H1 (cell line): ENCODE data around the gene USP17L30. TPM values are rescaled to one million over a fixed set of nuclear protein-coding genes. Genes with fewer than 3 reads are reported as not detected.
"Not testable (repeated sequence)": the region's sequence is repeated elsewhere in the genome, so short reads cannot be mapped to it uniquely, and the experiment has no call there.

Experiments used
- CTCF ChIA-PET: fragments of 300-600 bp; sonication (Branson Sonifier 250); formaldehyde crosslinking; loops from one replicate; lab custom pipeline; 2021; ENCODE audit not compliant: partially characterized antibody; lab: Charles Lee
- POLR2A ChIA-PET: fragments of 300-600 bp; sonication (Branson Sonifier 250); formaldehyde crosslinking; loops from one replicate; lab custom pipeline; 2021; ENCODE audit warnings: inconsistent platforms; ENCODE audit not compliant: partially characterized antibody; lab: Charles Lee
- DNase-seq, 2 experiments: peaks; one replicate each; pipeline versions ENCODE4 v3.0.0 to v3.0.0-alpha.2; 2010 to 2022; ENCODE audit warnings: low spot score in 2 of 2, low read depth in 1 of 2, mixed read lengths in 1 of 2
- FAIRE-seq: peaks from 2 replicates; lab custom pipeline; 2011; peaks lifted over from hg19 to GRCh38; lab: Jason Lieb, UNC
- H2AFZ ChIP-seq: 2 replicates; pipeline ENCODE4 v1.8.1; 2012; ENCODE audit warnings: low read length, inconsistent platforms
- H2AK5ac ChIP-seq: 2 replicates; pipeline ENCODE4 v1.6.1; 2013; ENCODE audit warnings: low read depth, low read length
- H2BK120ac ChIP-seq: replicated peaks from 2 replicates; pipeline ENCODE3; 2013; ENCODE audit warnings: low read depth, low read length, inconsistent platforms
- H2BK12ac ChIP-seq: 2 replicates; pipeline ENCODE4 v1.6.1; 2013; ENCODE audit warnings: low read depth, low read length
- H2BK15ac ChIP-seq: 2 replicates; pipeline ENCODE4 v1.6.1; 2013; ENCODE audit warnings: low read length
- H2BK20ac ChIP-seq: 2 replicates; pipeline ENCODE4 v1.6.1; 2013; ENCODE audit warnings: low read length
- H2BK5ac ChIP-seq: 2 replicates; pipeline ENCODE4 v1.6.1; 2013; ENCODE audit warnings: low read depth, low read length
- H3K14ac ChIP-seq: 2 replicates; pipeline ENCODE4 v1.6.1; 2013; ENCODE audit warnings: inconsistent platforms; ENCODE audit not compliant: insufficient read length
- H3K18ac ChIP-seq: 2 replicates; pipeline ENCODE4 v1.6.1; 2013; ENCODE audit warnings: low read length; ENCODE audit errors: extremely low read depth
- H3K23ac ChIP-seq: 2 replicates; pipeline ENCODE4 v1.6.1; 2013; ENCODE audit warnings: inconsistent platforms; ENCODE audit not compliant: insufficient read length
- H3K23me2 ChIP-seq: 2 replicates; pipeline ENCODE4 v1.6.1; 2013; ENCODE audit warnings: low read depth, low read length
- H3K27ac ChIP-seq: 2 replicates; pipeline ENCODE4 v1.6.1; 2011; ENCODE audit warnings: low read depth, low read length, inconsistent platforms
- H3K27me3 ChIP-seq, 4 experiments: replicated peaks in 1 of 4; 1 replicate in 1 of 4; 2 replicates in 3 of 4; pipeline versions ENCODE4 v1.6.1 to v1.8.1; 2011 to 2013; ENCODE audit warnings: low read length in 3 of 4, mild to moderate bottlenecking in 3 of 4, inconsistent platforms in 2 of 4, mixed read lengths in 2 of 4, moderate library complexity in 1 of 4; ENCODE audit not compliant: control insufficient read depth in 3 of 4, insufficient read depth in 3 of 4; ENCODE audit errors: extremely low read depth in 1 of 4
- H3K36me3 ChIP-seq, 4 experiments: 2 replicates each; pipeline versions ENCODE4 v1.6.1 to v1.8.1; 2011 to 2013; ENCODE audit warnings: mild to moderate bottlenecking in 4 of 4, low read length in 3 of 4, moderate library complexity in 2 of 4, control low read depth in 1 of 4, inconsistent platforms in 1 of 4; ENCODE audit not compliant: insufficient read depth in 4 of 4, control insufficient read depth in 2 of 4
- H3K4ac ChIP-seq: replicated peaks from 2 replicates; pipeline ENCODE3; 2013; ENCODE audit warnings: low read length, low read depth, mixed read lengths, inconsistent platforms; ENCODE audit not compliant: insufficient read length
- H3K4me1 ChIP-seq, 4 experiments: replicated peaks in 1 of 4; 1 replicate in 1 of 4; 2 replicates in 3 of 4; pipeline versions ENCODE4 v1.6.1 to v1.8.1; 2011 to 2013; ENCODE audit warnings: low read length in 3 of 4, inconsistent platforms in 2 of 4, mixed read lengths in 1 of 4; ENCODE audit not compliant: insufficient read depth in 4 of 4, control insufficient read depth in 3 of 4
- H3K4me2 ChIP-seq, 2 experiments: 2 replicates each; pipeline versions ENCODE4 v1.6.1 to v1.8.1; 2011 to 2013; ENCODE audit warnings: low read depth in 2 of 2, low read length in 2 of 2, control low read depth in 1 of 2, inconsistent platforms in 1 of 2, mild to moderate bottlenecking in 1 of 2; ENCODE audit not compliant: insufficient read depth in 1 of 2
- H3K4me3 ChIP-seq, 4 experiments: fragments of 200-600, 300-600 bp in 1 of 4; sonication (generic), shearing (Covaris generic), sonication (Bioruptor Twin) in 1 of 4; 2 replicates each; pipeline versions ENCODE4 v1.5.1 to v1.8.1; 2011 to 2016; ENCODE audit warnings: low read length in 4 of 4, low read depth in 3 of 4, control low read depth in 2 of 4, inconsistent platforms in 2 of 4, mild to moderate bottlenecking in 2 of 4, mixed read lengths in 1 of 4, moderate library complexity in 1 of 4; ENCODE audit not compliant: insufficient read depth in 2 of 4; ENCODE audit errors: extremely low read depth in 1 of 4
- H3K56ac ChIP-seq: replicated peaks from 2 replicates; pipeline ENCODE3; 2013; ENCODE audit warnings: low read depth, mild to moderate bottlenecking, mixed read lengths, low read length, inconsistent platforms; ENCODE audit not compliant: insufficient read length
- H3K79me1 ChIP-seq: 2 replicates; pipeline ENCODE4 v1.6.1; 2013; ENCODE audit warnings: low read depth, low read length, control low read depth
- H3K79me2 ChIP-seq, 2 experiments: 2 replicates each; pipeline versions ENCODE4 v1.6.1 to v1.8.1; 2012 to 2013; ENCODE audit warnings: low read length in 2 of 2, mild to moderate bottlenecking in 2 of 2, inconsistent platforms in 1 of 2; ENCODE audit not compliant: insufficient read depth in 2 of 2, control insufficient read depth in 1 of 2
- H3K9ac ChIP-seq, 4 experiments: replicated peaks in 1 of 4; 1 replicate in 1 of 4; 2 replicates in 3 of 4; pipeline versions ENCODE4 v1.6.1 to v1.8.1; 2011 to 2013; ENCODE audit warnings: low read depth in 3 of 4, low read length in 3 of 4, control low read depth in 2 of 4, mild to moderate bottlenecking in 2 of 4, moderate library complexity in 2 of 4, inconsistent platforms in 1 of 4; ENCODE audit errors: extremely low read depth in 1 of 4
- H3K9me3 ChIP-seq, 2 experiments: 2 replicates each; pipeline versions ENCODE4 v1.6.1 to v1.8.1; 2012 to 2013; ENCODE audit warnings: mild to moderate bottlenecking in 2 of 2, moderate library complexity in 2 of 2, control low read depth in 1 of 2, inconsistent platforms in 1 of 2, low read depth in 1 of 2, low read length in 1 of 2, mixed read lengths in 1 of 2; ENCODE audit not compliant: insufficient read depth in 2 of 2
- H4K20me1 ChIP-seq, 2 experiments: replicated peaks in 1 of 2; 2 replicates each; pipeline versions ENCODE3 to v1.8.1; 2011 to 2013; ENCODE audit warnings: inconsistent platforms in 2 of 2, low read length in 2 of 2, mild to moderate bottlenecking in 1 of 2; ENCODE audit not compliant: insufficient read depth in 2 of 2, control insufficient read depth in 1 of 2
- H4K5ac ChIP-seq: 2 replicates; pipeline ENCODE4 v1.6.1; 2013; ENCODE audit warnings: low read length, low read depth, mixed read lengths, inconsistent platforms; ENCODE audit not compliant: insufficient read length
- H4K8ac ChIP-seq: 2 replicates; pipeline ENCODE4 v1.8.0; 2013; ENCODE audit warnings: mild to moderate bottlenecking, moderate library complexity, low read length, inconsistent platforms; ENCODE audit not compliant: insufficient read depth; ENCODE audit errors: extremely low read depth
- H4K91ac ChIP-seq: replicated peaks from 2 replicates; pipeline ENCODE3; 2013; ENCODE audit warnings: low read length, mixed read lengths, inconsistent platforms; ENCODE audit not compliant: insufficient read length
- WGBS, 2 experiments: shearing (Covaris generic) in 1 of 2; methylation state at CpG; one replicate each; pipeline versions ENCODE4 v1.1.6 to v1.1.7; 2013 to 2015; ENCODE audit warnings: low lambda C conversion rate in 2 of 2, mixed read lengths in 2 of 2, inconsistent platforms in 1 of 2, low coverage in 1 of 2, missing lambda C conversion rate in 1 of 2; ENCODE audit not compliant: insufficient replicate concordance in 2 of 2, insufficient coverage in 1 of 2, insufficient read length in 1 of 2; ENCODE audit errors: extremely low coverage in 1 of 2, missing lambda C conversion rate in 1 of 2; 5-methylcytosine and 5-hydroxymethylcytosine counted together
- long read RNA-seq, 2 experiments: library from RNA in 1 of 2; library from capped mRNA in 1 of 2; stranded (forward); transcript quantifications; one replicate each; pipeline ENCODE4 v2.0.0, GENCODE V29; 2021; ENCODE audit warnings: inconsistent platforms in 1 of 2
- polyA minus RNA-seq, 3 experiments: library from RNA; depleted of rRNA, polyadenylated mRNA; stranded (reverse); fragments of >200 nt; gene quantifications; 1 replicate in 2 of 3; 2 replicates in 1 of 3; pipeline ENCODE4 v1.2.3, GENCODE V29; 2011
- polyA plus RNA-seq, 7 experiments: library from polyadenylated mRNA; depleted of rRNA in 3 of 7; stranded (reverse) in 5 of 7; unstranded in 2 of 7; fragments of >200 nt in 5 of 7; fragments of 200-250 nt in 2 of 7; gene quantifications; 1 replicate in 5 of 7; 2 replicates in 1 of 7; 4 replicates in 1 of 7; pipeline versions ENCODE4 v1.2.1 to v1.2.3, GENCODE V29; 2011 to 2013; ENCODE audit warnings: missing spikeins in 2 of 7, mixed read lengths in 2 of 7
- total RNA-seq: library from RNA; stranded (reverse); fragmentation: NEBNext Ultra II Directional; extraction: Animal tissue kit (Norgen Biotek cat#: 25700); gene quantifications from 2 replicates; pipeline ENCODE4 v1.2.1, GENCODE V29; 2021

USP17L30 gene, protein sequence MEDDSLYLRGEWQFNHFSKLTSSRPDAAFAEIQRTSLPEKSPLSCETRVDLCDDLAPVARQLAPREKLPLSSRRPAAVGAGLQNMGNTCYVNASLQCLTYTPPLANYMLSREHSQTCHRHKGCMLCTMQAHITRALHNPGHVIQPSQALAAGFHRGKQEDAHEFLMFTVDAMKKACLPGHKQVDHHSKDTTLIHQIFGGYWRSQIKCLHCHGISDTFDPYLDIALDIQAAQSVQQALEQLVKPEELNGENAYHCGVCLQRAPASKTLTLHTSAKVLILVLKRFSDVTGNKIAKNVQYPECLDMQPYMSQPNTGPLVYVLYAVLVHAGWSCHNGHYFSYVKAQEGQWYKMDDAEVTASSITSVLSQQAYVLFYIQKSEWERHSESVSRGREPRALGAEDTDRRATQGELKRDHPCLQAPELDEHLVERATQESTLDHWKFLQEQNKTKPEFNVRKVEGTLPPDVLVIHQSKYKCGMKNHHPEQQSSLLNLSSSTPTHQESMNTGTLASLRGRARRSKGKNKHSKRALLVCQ
- total RNA-seq (not detected in 2 replicates), polyA plus RNA-seq (2011; rRNA removed) (not detected in 2 replicates), polyA minus RNA-seq (2011; rRNA and poly(A)+ RNA removed) (not detected in 2 replicates)
- not detected for polyA plus RNA-seq (2011; cell fraction: cytosol; rRNA removed)
- not detected for polyA plus RNA-seq (2011; cell fraction: nucleus; rRNA removed)
- not detected in 4 replicates for polyA plus RNA-seq (2012, experiment 1 of 2)
- not detected for polyA plus RNA-seq (2012, experiment 2 of 2)
- not detected for polyA plus RNA-seq (2013, experiment 1 of 2)
- not detected for polyA plus RNA-seq (2013, experiment 2 of 2)
- polyA minus RNA-seq (2011; cell fraction: cytosol; rRNA and poly(A)+ RNA removed): not detected
- polyA minus RNA-seq (2011; cell fraction: nucleus; rRNA and poly(A)+ RNA removed): not detected
- long read RNA-seq, experiment 1: 0 reads
- long read RNA-seq, experiment 2: 0 reads

DNA sequence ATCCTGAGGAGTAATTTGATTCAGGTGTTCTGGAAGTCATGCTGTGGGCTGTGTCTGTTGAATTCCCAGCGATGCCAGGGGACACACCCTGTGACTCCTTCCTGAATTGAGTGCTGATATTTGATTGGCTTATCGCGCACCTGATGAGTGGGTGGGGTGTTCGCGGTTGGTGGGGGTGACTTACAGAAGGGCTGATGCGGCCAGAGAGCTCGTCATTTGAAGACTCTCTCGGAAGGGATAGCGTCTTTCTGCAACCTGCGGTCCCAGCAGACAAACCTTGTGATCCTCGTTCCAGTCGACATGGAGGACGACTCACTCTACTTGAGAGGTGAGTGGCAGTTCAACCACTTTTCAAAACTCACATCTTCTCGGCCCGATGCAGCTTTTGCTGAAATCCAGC lies at the start of gene USP17L30:
TSS of gene USP17L30 (plus strand) at position 301 of the 400 bp plus-strand sequence. CDS start at position 301, 0 bp downstream.
- DNase-seq, H3K56ac ChIP-seq, H3K27ac ChIP-seq, FAIRE-seq, H2BK20ac ChIP-seq, H2BK5ac ChIP-seq, CTCF ChIA-PET, H2BK15ac ChIP-seq, H3K4me3 ChIP-seq, H3K4me1 ChIP-seq, POLR2A ChIA-PET, H2AK5ac ChIP-seq, H4K5ac ChIP-seq, H3K4ac ChIP-seq, H3K9me3 ChIP-seq, H3K4me2 ChIP-seq, H3K18ac ChIP-seq, H4K8ac ChIP-seq, H2BK12ac ChIP-seq, H3K36me3 ChIP-seq, H3K9ac ChIP-seq, H3K23me2 ChIP-seq, H3K23ac ChIP-seq, H3K27me3 ChIP-seq, H4K91ac ChIP-seq, H2AFZ ChIP-seq, H4K20me1 ChIP-seq, H3K79me2 ChIP-seq, H3K79me1 ChIP-seq, H3K14ac ChIP-seq, H2BK120ac ChIP-seq: not testable (repeated sequence)
- WGBS, 2 experiments: no CpG with 5 or more reads among the region's 15 CpGs
